GM10248 (cell line): Measurements from ENCODE around the gene HERC3.

Experiments used
- CTCF ChIA-PET: fragments of 300-600 bp; sonication (Branson Sonifier 250); formaldehyde crosslinking; extraction: SDS; loops from one replicate; lab custom pipeline; 2021; ENCODE audit warnings: antibody characterized with exemption; lab: Yijun Ruan, JAX
- POLR2A ChIA-PET: fragments of 350-650 bp; sonication (Branson Sonifier 250); formaldehyde crosslinking; extraction: SDS; loops from one replicate; lab custom pipeline; 2020; ENCODE audit warnings: antibody characterized with exemption; lab: Yijun Ruan, JAX
- DNase-seq: peaks from one replicate; pipeline ENCODE4 v3.0.0; 2012; ENCODE audit errors: extremely low spot score
- CTCF ChIP-seq: IDR thresholded peaks from 2 replicates; pipeline ENCODE4 v1.5.1; 2012; ENCODE audit warnings: mild to moderate bottlenecking, low read depth; ENCODE audit errors: extremely low read depth, missing control alignments, control extremely low read depth

Gene HERC3

GRCh38 chr4:88737307-88737941 lies 145.1 kb downstream of the HERC3 start:
- DNase-seq, result peak; percentile 29
- ChIA-PET POLR2A (no interaction called here), CTCF (interaction anchor here (1.4 to 2.2 kb wide), 3 partner anchors 9 to 198 kb away, joined by 3 to 8 read pairs (median 5); no protein-coding TSS in a partner anchor)
- no peak for TF ChIP-seq CTCF

GRCh38 chr4:88738180-88738579 lies 145.9 kb downstream of the HERC3 start:
- POLR2A ChIA-PET, result no interaction called here
- TF ChIP-seq CTCF, result no peak
- no peak for DNase-seq
- CTCF ChIA-PET, result interaction anchor here (1.4 to 2.2 kb wide), 3 partner anchors 8 to 199 kb away, joined by 3 to 8 read pairs (median 5); no protein-coding TSS in a partner anchor

GRCh38 chr4:88742561-88742960 lies 150.3 kb downstream of the HERC3 start:
- ChIA-PET CTCF (interaction anchor here (1.1 to 1.3 kb wide), 3 partner anchors 12 to 203 kb away, joined by 3 to 4 read pairs (median 4); no protein-coding TSS in a partner anchor), POLR2A (no interaction called here)
- no peak for TF ChIP-seq CTCF
- DNase-seq, result no peak

GRCh38 chr4:88743696-88744095 lies 151.4 kb downstream of the HERC3 start:
- ChIA-PET POLR2A (no interaction called here), CTCF (interaction anchor here (1.0 to 1.3 kb wide), 3 partner anchors 13 to 204 kb away, joined by 3 to 4 read pairs (median 3); no protein-coding TSS in a partner anchor)
- no peak for DNase-seq
- TF ChIP-seq CTCF, result no peak

GRCh38 chr4:88744609-88745008 lies 152.3 kb downstream of the HERC3 start:
- CTCF ChIA-PET, result interaction anchor here (1.0 to 1.2 kb wide), 3 partner anchors 10 to 279 kb away, joined by 3 to 4 read pairs (median 3); no protein-coding TSS in a partner anchor
- no peak for TF ChIP-seq CTCF
- POLR2A ChIA-PET, result no interaction called here
- DNase-seq, result no peak

GRCh38 chr4:88745175-88745574 lies 152.9 kb downstream of the HERC3 start:
- ChIA-PET CTCF (interaction anchor here (1.1 to 1.2 kb wide), 2 partner anchors 9 to 278 kb away, joined by 3 to 4 read pairs; no protein-coding TSS in a partner anchor), POLR2A (no interaction called here)
- no peak for TF ChIP-seq CTCF
- DNase-seq, result no peak
